ENCODE results near the gene FOLH1. TPM values are rescaled to one million over a fixed set of nuclear protein-coding genes. Genes with fewer than 3 reads are reported as not detected.
A peak's percentile ranks its signal among the peaks of the same experiment; 100 is the strongest.
"Not testable (repeated sequence)": the region's sequence is repeated elsewhere in the genome, so short reads cannot be mapped to it uniquely, and the experiment has no call there.

The FOLH1 gene
- total RNA-seq, 1 donor from 2014 or later: not detected

- DNase-seq (ENCODE audit: low read depth) (no peak), FAIRE-seq (no peak)
- Histone ChIP-seq H3K4me3 (ENCODE audit: low read depth, low read length) (no peak overlapping the region), H3K27me3 (ENCODE audit: control insufficient read depth, insufficient read depth, low read length) (no peaks in the 10 kb centered on the region), H3K36me3 (ENCODE audit: control insufficient read depth, insufficient read depth, low read length) (no peaks in the 10 kb centered on the region)
- TF ChIP-seq, protein P1, sequence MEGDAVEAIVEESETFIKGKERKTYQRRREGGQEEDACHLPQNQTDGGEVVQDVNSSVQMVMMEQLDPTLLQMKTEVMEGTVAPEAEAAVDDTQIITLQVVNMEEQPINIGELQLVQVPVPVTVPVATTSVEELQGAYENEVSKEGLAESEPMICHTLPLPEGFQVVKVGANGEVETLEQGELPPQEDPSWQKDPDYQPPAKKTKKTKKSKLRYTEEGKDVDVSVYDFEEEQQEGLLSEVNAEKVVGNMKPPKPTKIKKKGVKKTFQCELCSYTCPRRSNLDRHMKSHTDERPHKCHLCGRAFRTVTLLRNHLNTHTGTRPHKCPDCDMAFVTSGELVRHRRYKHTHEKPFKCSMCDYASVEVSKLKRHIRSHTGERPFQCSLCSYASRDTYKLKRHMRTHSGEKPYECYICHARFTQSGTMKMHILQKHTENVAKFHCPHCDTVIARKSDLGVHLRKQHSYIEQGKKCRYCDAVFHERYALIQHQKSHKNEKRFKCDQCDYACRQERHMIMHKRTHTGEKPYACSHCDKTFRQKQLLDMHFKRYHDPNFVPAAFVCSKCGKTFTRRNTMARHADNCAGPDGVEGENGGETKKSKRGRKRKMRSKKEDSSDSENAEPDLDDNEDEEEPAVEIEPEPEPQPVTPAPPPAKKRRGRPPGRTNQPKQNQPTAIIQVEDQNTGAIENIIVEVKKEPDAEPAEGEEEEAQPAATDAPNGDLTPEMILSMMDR (IDR thresholded peaks at IDR 0.05; ENCODE audit: insufficient read depth, low read length, severe bottlenecking): no peak
Measured at GRCh38 chr11:49221112-49221511, 12.7 kb upstream of the FOLH1 start.

DNA sequence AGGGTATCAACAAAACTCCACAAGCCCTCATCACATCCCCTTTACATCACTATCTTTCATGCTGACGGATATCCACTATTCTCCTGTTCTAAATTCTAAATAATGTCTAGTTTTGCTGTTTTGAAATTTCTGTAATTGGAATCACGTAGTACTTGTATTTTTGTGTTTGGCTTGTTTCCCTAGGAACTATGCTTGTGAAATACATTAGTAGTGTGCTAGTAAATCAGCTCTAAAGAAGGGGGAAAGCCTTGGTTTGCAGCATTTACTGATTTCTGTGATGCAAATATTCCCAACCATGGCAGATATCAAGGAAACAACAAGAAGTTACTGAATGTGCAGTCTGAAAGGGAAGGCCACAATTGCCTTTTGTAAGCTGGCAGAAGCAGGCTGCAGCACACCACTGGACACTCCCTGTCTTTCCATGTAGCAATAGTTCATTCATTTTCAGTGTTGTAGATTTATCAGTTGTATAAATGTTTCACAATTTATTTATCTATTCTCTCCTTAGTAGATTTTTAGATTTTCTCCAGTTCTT lies 4.7 kb upstream of the FOLH1 start:
- FAIRE-seq: no peak
- Histone ChIP-seq H3K36me3 (ENCODE audit: control insufficient read depth, insufficient read depth, low read length) (no peaks in the 10 kb centered on the region), H3K4me3 (ENCODE audit: low read depth, low read length) (no peak overlapping the region), H3K27me3 (ENCODE audit: control insufficient read depth, insufficient read depth, low read length) (no peaks in the 10 kb centered on the region)
- DNase-seq (ENCODE audit: low read depth): no peak
- TF ChIP-seq, protein P1 (IDR thresholded peaks at IDR 0.05; ENCODE audit: insufficient read depth, low read length, severe bottlenecking): no peak

DNA sequence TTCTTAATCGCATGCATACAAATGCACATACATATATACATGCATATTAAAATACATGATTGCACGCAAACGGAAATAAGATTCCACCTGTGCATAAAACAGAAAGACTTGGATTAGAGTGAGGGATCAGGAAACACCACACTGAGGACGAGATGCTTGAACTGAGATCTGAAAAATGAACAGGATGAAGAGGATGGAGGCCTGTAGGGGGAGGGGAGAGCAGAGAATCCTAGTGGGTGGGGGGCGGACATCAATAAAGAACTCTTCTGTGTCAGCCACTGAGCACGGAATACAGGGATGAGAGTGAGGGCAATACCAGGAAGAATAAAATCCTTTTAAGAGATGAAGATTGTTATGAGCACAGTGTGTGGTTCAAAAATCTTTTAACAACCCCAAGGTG lies 1.4 kb downstream of the FOLH1 start:
- DNase-seq (ENCODE audit: low read depth); H3K36me3 ChIP-seq (ENCODE audit: control insufficient read depth, insufficient read depth, low read length); H3K27me3 ChIP-seq (ENCODE audit: control insufficient read depth, insufficient read depth, low read length); H3K4me3 ChIP-seq (ENCODE audit: low read depth, low read length): not testable (repeated sequence)
- peak; percentile 89 for FAIRE-seq

DNA sequence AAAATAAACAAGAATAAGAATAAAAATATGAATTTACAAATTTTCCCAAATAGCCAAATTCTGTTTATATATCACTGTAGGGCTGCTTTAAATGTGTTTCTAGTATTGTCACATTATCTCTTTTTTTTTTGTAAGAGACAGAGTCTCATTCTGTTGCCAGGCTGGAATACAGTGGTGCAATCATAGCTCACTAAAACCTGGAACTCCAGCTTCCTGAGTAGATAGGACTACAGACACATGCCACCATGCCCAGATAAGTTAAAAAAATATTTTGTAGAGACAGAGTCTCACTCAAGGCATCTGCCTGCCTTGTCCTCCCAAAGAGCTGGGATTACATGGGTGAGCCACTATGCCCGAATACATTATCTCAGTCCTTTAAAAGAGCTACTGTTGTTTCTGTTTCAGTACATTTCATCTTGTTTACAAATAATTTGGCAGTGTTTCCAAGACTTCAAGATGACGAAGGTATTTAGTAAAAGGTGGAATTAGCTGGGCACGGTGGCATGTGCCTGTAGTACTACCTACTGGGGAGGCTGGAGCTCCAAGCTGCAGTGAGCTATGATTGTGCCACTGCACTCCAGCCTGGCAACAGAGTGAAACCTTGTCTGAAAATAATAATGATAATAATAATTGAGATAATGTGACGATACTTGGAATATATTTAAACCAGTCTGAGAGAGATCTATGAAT lies 6.0 kb downstream of the FOLH1 start:
- H3K4me3 ChIP-seq (ENCODE audit: low read depth, low read length): no peak overlapping the region
- H3K27me3 ChIP-seq (ENCODE audit: control insufficient read depth, insufficient read depth, low read length): no peaks in the 10 kb centered on the region
- peak; percentile 43 for FAIRE-seq
- H3K36me3 ChIP-seq (ENCODE audit: control insufficient read depth, insufficient read depth, low read length): no peaks in the 10 kb centered on the region
- TF ChIP-seq, protein P1 (IDR thresholded peaks at IDR 0.05; ENCODE audit: insufficient read depth, low read length, severe bottlenecking): no peak
- no peak for DNase-seq (ENCODE audit: low read depth)

DNA sequence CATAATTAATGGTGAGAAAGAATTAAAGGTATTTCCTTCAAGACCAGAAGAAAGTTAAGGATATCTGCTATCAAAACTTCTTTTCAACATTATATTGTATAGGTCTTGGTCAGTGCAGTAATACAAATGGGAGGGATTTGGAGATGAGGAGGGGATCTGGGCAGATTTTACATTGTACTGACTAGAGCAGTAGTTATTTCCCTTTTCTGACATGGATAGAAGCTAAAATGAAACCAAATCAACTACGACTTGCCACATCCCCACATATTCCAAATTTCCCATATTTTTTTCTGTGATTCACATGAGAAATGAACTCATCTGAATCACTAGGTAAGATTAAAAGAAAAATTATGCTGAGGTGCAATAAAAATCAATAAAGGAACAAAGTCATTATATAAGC lies 11.6 kb downstream of the FOLH1 start:
- not testable (repeated sequence) for FAIRE-seq; H3K27me3 ChIP-seq (ENCODE audit: control insufficient read depth, insufficient read depth, low read length); H3K36me3 ChIP-seq (ENCODE audit: control insufficient read depth, insufficient read depth, low read length); DNase-seq (ENCODE audit: low read depth); H3K4me3 ChIP-seq (ENCODE audit: low read depth, low read length)

DNA sequence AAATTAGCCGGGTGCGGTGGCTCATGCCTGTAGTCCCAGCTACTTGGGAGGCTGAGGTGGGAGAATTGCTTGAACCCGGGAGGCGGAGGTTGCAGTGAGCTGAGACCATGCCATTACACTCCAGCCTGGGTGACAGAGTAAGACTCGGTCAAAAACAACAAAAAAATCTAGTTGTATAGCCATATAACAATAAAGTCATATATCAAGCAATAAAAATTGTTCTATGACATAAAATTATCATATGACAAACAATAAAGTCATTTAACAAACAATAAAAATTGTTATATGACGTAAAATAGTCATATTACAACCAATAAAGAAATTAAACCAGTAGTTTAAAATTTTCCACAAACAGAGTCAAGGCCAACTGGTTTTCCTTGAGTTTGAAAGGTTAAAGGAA lies 12.4 kb downstream of the FOLH1 start:
- FAIRE-seq; H3K27me3 ChIP-seq (ENCODE audit: control insufficient read depth, insufficient read depth, low read length); DNase-seq (ENCODE audit: low read depth); H3K36me3 ChIP-seq (ENCODE audit: control insufficient read depth, insufficient read depth, low read length); H3K4me3 ChIP-seq (ENCODE audit: low read depth, low read length): not testable (repeated sequence)

- H3K36me3 ChIP-seq (ENCODE audit: control insufficient read depth, insufficient read depth, low read length); FAIRE-seq; H3K27me3 ChIP-seq (ENCODE audit: control insufficient read depth, insufficient read depth, low read length); DNase-seq (ENCODE audit: low read depth); H3K4me3 ChIP-seq (ENCODE audit: low read depth, low read length): not testable (repeated sequence)
Measured at GRCh38 chr11:49190287-49190686, 18.1 kb downstream of the FOLH1 start.

DNA sequence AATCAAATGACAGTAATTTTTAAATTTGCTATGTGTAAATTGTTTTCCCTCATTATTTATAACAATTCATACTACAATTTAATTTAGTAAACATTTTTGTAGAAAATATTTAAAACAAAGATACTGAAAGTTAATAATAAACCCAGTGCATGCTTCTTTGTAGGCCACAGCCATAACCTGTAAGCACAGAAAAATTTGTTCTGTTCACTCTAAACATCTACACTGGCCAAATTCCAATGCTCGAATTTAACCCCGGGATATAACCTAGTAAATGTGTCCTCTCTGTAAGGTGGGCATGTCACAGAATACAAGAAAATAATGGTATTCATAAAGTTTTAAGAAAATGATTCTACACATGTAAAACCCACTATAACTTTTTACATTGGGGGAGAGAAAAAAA lies 22.2 kb downstream of the FOLH1 start:
- H3K27me3 ChIP-seq (ENCODE audit: control insufficient read depth, insufficient read depth, low read length); H3K36me3 ChIP-seq (ENCODE audit: control insufficient read depth, insufficient read depth, low read length); H3K4me3 ChIP-seq (ENCODE audit: low read depth, low read length); DNase-seq (ENCODE audit: low read depth); FAIRE-seq: not testable (repeated sequence)

DNA sequence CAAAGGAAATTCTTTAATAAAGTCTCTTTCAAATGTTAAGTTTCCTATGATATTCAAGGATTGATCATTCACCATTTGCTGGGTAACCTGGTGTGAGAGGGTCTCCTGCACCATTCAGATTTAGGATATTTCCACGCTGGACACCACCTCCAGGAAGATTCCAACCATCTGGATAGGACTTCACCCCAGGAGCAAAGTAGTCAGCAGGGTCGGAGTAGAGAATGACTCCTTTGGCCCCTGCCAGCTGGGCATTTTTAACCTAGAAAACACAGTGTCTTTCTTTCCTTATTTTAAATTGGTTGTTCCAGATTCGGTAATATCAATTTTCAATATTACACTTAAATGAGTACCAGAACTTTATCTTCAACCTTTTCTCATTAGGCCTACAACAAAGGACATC lies 22.8 kb downstream of the FOLH1 start:
- H3K4me3 ChIP-seq (ENCODE audit: low read depth, low read length); H3K27me3 ChIP-seq (ENCODE audit: control insufficient read depth, insufficient read depth, low read length); FAIRE-seq; H3K36me3 ChIP-seq (ENCODE audit: control insufficient read depth, insufficient read depth, low read length); DNase-seq (ENCODE audit: low read depth): not testable (repeated sequence)

- not testable (repeated sequence) for H3K36me3 ChIP-seq (ENCODE audit: control insufficient read depth, insufficient read depth, low read length); DNase-seq (ENCODE audit: low read depth); H3K4me3 ChIP-seq (ENCODE audit: low read depth, low read length); FAIRE-seq; H3K27me3 ChIP-seq (ENCODE audit: control insufficient read depth, insufficient read depth, low read length)
Measured at GRCh38 chr11:49184756-49185155, 23.6 kb downstream of the FOLH1 start.

- FAIRE-seq: peak; percentile 50
- H3K36me3 ChIP-seq (ENCODE audit: control insufficient read depth, insufficient read depth, low read length); H3K27me3 ChIP-seq (ENCODE audit: control insufficient read depth, insufficient read depth, low read length); H3K4me3 ChIP-seq (ENCODE audit: low read depth, low read length): not testable (repeated sequence)
- DNase-seq (ENCODE audit: low read depth): peak; percentile 36
Measured at GRCh38 chr11:49177936-49178335, 30.5 kb downstream of the FOLH1 start.

- not testable (repeated sequence) for H3K36me3 ChIP-seq (ENCODE audit: control insufficient read depth, insufficient read depth, low read length); FAIRE-seq; H3K4me3 ChIP-seq (ENCODE audit: low read depth, low read length); H3K27me3 ChIP-seq (ENCODE audit: control insufficient read depth, insufficient read depth, low read length); DNase-seq (ENCODE audit: low read depth)
Measured at GRCh38 chr11:49175378-49175777, 33.0 kb downstream of the FOLH1 start.
